Duodenal mucosa (tissue), 2 donors: ENCODE data around the gene PFAS.
A peak's percentile ranks its signal among the peaks of the same experiment; 100 is the strongest.

Source experiments
- H3K27ac ChIP-seq: one replicate; pipeline ENCODE4 v1.7.0; 2013; ENCODE audit warnings: low read depth, low read length
- H3K27me3 ChIP-seq, 2 donors: one replicate each; pipeline ENCODE4 v1.7.0; 2013; ENCODE audit warnings: low read length in 2 of 2, control low read depth in 1 of 2; ENCODE audit not compliant: insufficient read depth in 2 of 2, control insufficient read depth in 1 of 2
- H3K36me3 ChIP-seq, 2 donors: one replicate each; pipeline ENCODE4 v1.7.0; 2013; ENCODE audit warnings: low read length in 2 of 2, control low read depth in 1 of 2; ENCODE audit not compliant: insufficient read depth in 2 of 2, control insufficient read depth in 1 of 2
- H3K4me1 ChIP-seq, 2 donors: one replicate each; pipeline ENCODE4 v1.7.0; 2013; ENCODE audit warnings: low read length in 2 of 2, control low read depth in 1 of 2; ENCODE audit not compliant: insufficient read depth in 2 of 2, control insufficient read depth in 1 of 2
- H3K4me3 ChIP-seq, 2 donors: one replicate each; pipeline ENCODE4 v1.7.0; 2013; ENCODE audit warnings: low read length in 2 of 2, low read depth in 1 of 2
- H3K9ac ChIP-seq, 2 donors: one replicate each; pipeline ENCODE4 v1.7.0; 2013; ENCODE audit warnings: low read length in 2 of 2, low read depth in 1 of 2
- H3K9me3 ChIP-seq, 2 donors: one replicate each; pipeline ENCODE4 v1.7.0; 2013; ENCODE audit warnings: low read length in 2 of 2, control low read depth in 1 of 2; ENCODE audit not compliant: control insufficient read depth in 1 of 2

Gene PFAS

DNA sequence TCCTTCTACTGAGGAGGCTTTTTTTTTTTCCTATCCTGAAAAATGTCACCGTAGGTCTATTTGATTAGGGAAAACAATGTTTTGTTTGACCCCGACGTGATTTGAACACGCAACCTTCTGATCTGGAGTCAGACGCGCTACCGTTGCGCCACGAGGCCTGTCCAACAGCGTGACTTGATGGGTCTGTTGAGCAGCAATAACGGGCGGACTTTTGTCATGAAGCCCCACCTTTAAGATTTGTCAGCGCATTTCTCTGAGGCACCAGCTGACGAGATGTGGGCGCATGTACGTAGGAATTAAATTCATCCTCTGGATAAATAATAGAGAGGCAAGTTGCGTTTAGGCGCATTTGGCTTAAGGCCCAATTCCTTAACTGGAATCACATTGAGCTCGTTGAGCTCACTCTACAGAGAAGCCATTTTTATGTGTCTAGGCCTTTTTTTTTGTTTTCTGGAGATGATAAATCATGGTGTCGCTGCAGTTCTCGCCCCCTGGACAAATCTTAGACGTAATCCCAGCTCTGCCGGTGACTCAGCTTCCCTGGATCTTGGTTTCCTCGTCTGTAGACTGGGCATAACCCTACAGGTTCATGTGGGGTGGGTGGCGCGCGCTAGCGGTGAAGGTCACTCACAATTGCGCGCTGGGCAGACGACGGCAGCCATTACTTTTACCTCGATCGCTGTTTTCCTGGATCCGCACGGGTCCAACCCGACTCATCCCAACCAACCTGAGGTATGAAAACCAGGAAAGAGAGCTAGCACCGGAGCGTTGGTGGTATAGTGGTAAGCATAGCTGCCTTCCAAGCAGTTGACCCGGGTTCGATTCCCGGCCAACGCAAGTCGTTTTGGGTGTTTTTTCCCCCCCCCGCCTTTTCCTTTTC, 28.1 kb upstream of the PFAS start:
- Histone ChIP-seq H3K9me3 (no peaks in the 10 kb centered on the region), H3K9ac (peak overlapping the region; percentile 83 to 89), H3K36me3 (no peaks in the 10 kb centered on the region), H3K4me1 (peaks cover 13 to 20% of the 10 kb centered on the region in 2 donors), H3K27ac (peak overlapping the region; percentile 97), H3K27me3 (no peaks in the 10 kb centered on the region), H3K4me3 (peak overlapping the region; percentile 85 to 90)

DNA sequence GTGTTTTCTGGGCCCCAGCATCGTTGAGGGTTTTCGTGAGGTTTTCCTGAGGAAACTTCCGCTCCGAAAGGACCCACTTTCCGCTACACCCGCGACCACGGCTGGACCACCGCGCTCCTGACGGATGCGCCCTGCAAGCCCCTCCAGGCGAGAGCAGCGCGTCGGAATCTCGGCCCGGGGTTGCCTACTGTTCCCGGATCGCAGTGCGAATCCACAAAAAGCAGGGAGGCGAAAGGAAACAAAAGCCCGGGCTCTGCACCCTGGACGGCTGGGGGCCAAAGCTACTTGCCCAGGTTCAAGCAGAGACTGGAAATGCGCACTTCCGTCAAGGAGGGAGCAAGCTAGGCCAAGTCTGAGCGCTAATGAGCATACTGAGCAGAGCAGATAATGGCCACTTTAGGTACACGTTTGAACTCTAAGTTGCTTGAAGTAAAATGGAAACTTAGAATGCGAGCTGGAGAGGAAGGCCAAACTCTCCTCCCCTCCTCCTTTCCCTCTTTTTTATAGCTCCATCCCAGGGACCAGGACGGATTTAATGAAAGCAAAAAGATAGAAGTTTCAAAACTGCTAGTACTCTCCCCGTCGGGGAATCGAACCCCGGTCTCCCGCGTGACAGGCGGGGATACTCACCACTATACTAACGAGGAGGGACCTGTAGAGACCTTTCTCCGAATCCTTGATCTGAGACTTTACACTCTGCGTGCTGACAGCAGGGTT, 27.3 kb upstream of the PFAS start:
- peak overlapping the region; percentile 97 for H3K27ac ChIP-seq
- H3K4me3 ChIP-seq, result peak overlapping the region; percentile 85 to 90
- no peaks in the 10 kb centered on the region for H3K36me3 ChIP-seq
- no peaks in the 10 kb centered on the region for H3K9me3 ChIP-seq
- H3K9ac ChIP-seq, result peak overlapping the region; percentile 83 to 89
- peaks cover 13 to 26% of the 10 kb centered on the region in 2 donors for H3K4me1 ChIP-seq
- no peaks in the 10 kb centered on the region for H3K27me3 ChIP-seq

DNA sequence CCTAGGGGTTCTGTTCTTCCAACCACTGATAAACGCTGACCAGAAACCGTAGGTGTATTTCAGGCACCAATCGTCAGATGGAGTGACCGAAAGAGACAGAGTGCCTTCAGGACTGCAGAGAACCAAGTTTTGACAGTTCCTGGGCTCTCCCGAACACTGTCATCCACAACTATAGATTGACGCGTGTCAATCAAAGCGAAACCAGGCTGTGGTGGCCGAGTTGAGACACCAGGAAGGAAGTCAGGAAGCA, 26.8 kb upstream of the PFAS start:
- H3K27ac ChIP-seq, result peak overlapping the region; percentile 97
- peaks cover under 1 to 3% of the 10 kb centered on the region in 2 donors for H3K36me3 ChIP-seq
- no peaks in the 10 kb centered on the region for H3K27me3 ChIP-seq
- H3K9me3 ChIP-seq, result no peaks in the 10 kb centered on the region
- H3K4me3 ChIP-seq, result peak overlapping the region; percentile 85 to 90
- H3K9ac ChIP-seq, result peak overlapping the region; percentile 83 to 89
- H3K4me1 ChIP-seq, result peaks cover 13 to 30% of the 10 kb centered on the region in 2 donors

DNA sequence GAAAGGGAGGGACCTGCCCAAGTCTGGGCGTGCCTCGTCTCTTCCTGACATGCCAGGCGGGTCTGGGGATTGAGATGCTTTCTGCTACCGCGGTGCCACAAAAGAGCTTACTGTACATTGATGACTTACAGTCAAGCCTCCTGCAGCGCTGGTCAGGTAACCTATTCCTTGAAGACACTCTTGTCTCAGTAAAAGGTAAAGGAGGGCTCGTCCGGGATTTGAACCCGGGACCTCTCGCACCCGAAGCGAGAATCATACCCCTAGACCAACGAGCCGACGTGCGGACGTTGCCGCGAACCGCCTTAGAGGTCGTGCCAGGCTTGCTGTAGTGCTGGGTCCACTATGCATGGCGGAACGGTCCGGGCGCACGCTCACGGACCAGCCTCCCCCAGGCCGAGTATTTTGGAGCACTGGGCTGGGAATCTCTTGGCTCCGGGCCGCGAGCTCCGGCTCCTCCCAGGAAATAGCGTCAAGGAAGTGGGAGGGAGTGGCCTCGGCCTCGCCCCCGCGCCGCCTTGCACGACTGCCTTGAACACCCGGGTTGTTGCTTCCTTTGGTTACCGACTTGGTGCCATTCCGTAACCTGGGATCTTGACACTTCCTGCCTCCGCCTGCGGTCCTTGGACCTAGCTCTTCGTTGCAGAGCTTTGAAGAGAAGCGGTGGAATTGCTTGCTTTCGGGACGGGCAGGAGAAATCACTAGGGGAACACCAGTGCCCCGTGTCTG, 26.3 kb upstream of the PFAS start:
- Histone ChIP-seq H3K36me3 (peaks cover 5 to 8% of the 10 kb centered on the region in 2 donors), H3K9me3 (no peaks in the 10 kb centered on the region), H3K27me3 (no peaks in the 10 kb centered on the region)

DNA sequence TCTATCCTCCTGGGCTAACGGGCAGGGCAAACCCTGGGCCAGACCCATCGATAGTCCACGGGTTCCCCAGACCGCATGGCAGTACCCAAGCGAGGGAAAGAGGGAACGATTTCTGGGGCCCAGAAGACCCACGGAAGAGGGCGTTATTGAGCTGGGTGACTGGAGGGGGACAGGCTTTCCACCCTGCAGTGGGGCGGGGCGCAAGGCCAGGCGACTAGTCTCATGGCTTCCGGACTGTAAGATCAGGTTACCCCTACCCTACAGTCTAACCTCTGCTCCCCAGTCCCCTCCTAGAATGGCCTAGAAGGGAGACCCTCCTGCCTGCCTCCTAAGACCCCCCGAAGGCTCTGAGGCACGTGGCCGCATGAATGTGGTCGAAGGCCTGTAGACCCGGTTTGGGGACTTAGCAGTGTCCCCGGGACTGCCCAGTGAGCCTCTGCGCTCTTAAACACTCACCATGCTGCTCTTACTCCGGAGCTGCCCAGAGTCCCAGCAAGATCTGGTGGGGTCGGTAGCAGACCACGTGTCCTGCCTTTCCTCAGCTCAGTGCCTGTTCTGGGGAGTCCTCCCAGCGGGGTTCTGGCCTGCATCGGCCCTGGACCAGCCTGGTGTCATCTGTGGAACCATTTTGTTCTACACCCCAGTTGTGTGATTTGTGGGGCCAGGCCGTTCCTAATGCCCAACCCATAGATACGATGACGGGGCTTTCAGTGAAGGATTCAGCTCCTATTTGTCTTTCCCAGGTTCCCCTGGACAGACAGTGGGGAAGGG, 25.5 kb upstream of the PFAS start:
- Histone ChIP-seq H3K27ac (peak overlapping the region; percentile 97), H3K36me3 (peaks cover 13 to 16% of the 10 kb centered on the region in 2 donors), H3K9me3 (no peaks in the 10 kb centered on the region), H3K4me3 (peak overlapping the region; percentile 85 to 90), H3K4me1 (peaks cover 9 to 27% of the 10 kb centered on the region in 2 donors), H3K27me3 (no peaks in the 10 kb centered on the region), H3K9ac (peak overlapping the region; percentile 83 to 89)

More for the DNA sequence above, 26.3 kb upstream of the PFAS start:
- peaks cover 13 to 31% of the 10 kb centered on the region in 2 donors for H3K4me1 ChIP-seq
- peak overlapping the region; percentile 85 to 90 for H3K4me3 ChIP-seq
- H3K27ac ChIP-seq, result peak overlapping the region; percentile 97
- peak overlapping the region; percentile 83 to 89 for H3K9ac ChIP-seq

DNA sequence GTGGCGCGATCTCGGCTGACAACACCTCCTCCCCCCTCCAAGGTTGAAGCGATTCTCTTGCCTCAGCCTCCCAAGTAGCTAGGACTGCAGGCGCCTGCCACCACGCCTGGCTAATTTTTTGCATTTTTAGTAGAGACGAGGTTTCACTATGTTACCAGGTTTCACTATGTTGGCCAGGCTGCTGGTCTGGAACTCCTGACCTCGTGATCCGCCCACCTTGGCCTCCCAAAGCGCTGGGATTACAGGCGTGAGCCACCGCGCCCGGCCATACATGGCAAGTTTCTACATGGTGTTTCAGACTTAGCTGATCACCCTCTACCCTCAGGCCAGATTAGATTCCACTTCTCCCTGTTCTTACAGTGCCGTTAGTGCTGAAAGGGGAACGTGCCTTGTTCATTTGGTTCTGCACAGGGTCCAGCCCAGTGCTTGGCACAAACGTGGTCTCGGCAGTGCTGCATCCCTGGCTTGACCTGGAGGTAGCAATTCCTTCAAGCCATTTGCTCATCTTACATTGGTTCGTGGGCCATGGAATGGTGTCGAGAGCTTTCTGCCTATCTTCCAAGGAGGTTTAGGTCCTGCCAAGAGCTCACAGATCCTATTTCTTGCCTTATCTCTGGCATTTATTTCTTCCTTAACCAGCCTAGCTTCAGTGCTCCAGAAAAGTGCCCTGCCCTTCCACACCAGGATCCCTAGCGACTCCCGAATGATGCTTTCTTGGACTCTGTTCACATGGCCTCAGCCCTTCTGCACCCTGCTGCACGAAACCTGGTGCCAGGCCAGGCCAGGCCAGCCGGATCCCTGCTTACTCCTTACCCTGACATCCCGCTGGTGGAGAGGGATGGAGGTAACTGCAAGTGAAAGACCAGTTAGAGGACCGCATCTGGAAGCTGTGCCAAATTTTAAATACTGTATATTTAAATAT, 23.9 kb upstream of the PFAS start:
- Histone ChIP-seq H3K9me3 (no peaks in the 10 kb centered on the region), H3K27ac (no peak overlapping the region), H3K36me3 (peaks cover 26 to 32% of the 10 kb centered on the region in 2 donors), H3K4me3 (no peak overlapping the region), H3K27me3 (no peaks in the 10 kb centered on the region), H3K9ac (no peak overlapping the region), H3K4me1 (peaks cover 7 to 27% of the 10 kb centered on the region in 2 donors)

DNA sequence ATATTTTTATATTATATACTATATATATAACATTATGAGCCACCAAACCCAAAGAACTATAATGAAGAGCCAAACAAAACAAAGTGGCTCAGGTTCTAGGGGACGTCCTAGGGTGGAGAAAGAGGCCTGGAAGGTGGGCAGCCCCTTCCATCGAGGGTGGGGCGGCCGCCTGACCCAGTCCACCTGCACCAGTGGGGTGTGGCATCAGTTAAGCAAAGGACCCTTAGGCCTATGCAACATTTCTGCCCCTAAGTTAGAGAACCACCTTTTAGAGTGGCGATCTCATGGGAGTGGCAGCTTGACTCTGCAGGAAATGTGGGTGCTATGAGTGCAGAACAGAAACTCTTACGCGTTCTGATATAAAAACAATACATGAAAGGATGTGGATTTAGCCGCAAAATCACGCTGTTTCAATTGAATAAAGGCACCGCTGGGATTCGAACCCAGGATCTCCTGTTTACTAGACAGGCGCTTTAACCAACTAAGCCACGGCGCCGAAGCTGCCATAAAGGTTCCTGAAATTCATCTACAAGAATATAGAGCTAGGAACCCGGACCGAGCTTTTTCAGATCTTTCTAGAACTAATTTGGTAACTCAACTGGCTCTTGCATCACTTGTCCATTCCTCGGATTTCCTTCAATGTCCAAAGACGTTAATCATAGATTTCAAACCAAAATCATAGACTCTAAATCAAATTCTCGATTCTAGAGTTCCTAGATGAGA, 23.1 kb upstream of the PFAS start:
- H3K4me1 ChIP-seq, result peaks cover 7 to 24% of the 10 kb centered on the region in 2 donors
- peaks cover 29 to 39% of the 10 kb centered on the region in 2 donors for H3K36me3 ChIP-seq
- H3K27ac ChIP-seq, result no peak overlapping the region
- H3K9me3 ChIP-seq, result no peaks in the 10 kb centered on the region
- peak overlapping the region; percentile 27 to 54 for H3K4me3 ChIP-seq
- H3K9ac ChIP-seq, result no peak overlapping the region
- no peaks in the 10 kb centered on the region for H3K27me3 ChIP-seq

DNA sequence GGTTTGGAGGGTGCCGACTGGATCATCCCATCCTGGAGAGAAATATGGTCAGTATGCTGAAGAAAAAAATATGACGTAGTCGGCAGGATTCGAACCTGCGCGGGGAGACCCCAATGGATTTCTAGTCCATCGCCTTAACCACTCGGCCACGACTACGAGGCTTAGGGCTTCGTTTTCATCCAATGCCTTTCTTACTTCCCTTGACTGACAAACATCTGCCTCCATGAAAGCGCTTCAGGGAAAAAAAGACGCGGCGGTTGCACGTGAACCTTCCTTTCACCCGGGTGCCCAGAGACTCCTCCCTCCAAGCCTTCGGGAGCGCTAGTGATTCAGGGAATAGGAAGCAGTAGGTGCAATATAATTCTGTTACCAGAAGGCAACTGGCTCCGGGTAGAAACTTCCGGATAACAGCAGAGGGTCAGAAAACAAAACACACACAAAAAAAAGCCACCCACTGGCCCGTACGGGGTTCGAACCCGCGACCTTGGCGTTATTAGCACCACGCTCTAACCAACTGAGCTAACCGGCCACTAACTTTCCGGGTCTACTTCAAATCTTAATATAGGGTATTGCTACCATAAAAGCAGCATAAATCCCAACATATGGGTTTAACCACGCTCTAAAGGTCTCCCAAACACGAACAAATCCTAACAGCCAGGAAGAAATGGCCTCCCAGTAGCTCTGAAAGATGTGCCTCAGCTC, 22.4 kb upstream of the PFAS start:
- peaks cover 36 to 47% of the 10 kb centered on the region in 2 donors for H3K36me3 ChIP-seq
- H3K4me3 ChIP-seq, result peak overlapping the region; percentile 27 to 54
- no peaks in the 10 kb centered on the region for H3K9me3 ChIP-seq
- peaks cover 7 to 21% of the 10 kb centered on the region in 2 donors for H3K4me1 ChIP-seq
- H3K27me3 ChIP-seq, result no peaks in the 10 kb centered on the region
- H3K9ac ChIP-seq, result peak overlapping the region in 1 of 2 donors; percentile 45
- H3K27ac ChIP-seq, result peak overlapping the region; percentile 46
